22Rv1 (cell line): ENCODE results near the gene CD151.

Experiments
- ZFX ChIP-seq: fragments of 450-650 bp; IDR thresholded peaks from 2 replicates; pipeline ENCODE4 v1.6.1; 2017; ENCODE audit warnings: antibody characterized with exemption, borderline replicate concordance
- TF ChIP-seq, protein P1 (sequence below): fragments of 450-650 bp; IDR thresholded peaks from 2 replicates; pipeline ENCODE4 v1.5.1; 2017; ENCODE audit warnings: mild to moderate bottlenecking

DNA sequence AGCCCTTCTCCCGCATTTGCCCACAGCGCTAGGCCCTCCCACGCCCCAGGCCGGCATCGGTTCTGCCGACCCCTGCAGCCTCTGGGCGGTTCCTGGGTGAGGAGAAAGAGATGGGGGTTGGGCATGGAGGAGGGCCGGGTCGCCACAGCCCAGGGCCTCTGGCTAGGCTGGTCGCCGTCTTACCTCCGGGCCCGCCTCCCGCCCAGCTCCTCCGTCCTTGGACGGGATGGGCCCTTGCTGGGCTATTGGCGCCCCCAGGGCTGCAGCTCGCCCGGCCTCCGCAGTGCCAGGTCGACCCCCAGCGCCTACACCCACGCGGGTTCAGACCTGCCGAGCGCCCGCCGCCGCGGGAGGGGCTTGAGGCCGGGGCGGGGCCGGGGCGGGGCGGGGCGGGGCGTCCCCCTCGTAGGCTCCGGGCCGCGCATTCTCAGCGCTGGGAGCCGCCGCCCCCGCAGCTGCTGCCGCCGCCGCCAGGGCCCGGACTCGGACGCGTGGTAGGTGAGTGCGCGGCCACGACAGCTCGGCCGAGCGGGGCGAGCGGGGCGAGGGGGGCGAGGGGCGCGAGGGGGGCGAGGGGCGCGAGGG lies at the start of gene CD151:
- TF ChIP-seq, protein P1, sequence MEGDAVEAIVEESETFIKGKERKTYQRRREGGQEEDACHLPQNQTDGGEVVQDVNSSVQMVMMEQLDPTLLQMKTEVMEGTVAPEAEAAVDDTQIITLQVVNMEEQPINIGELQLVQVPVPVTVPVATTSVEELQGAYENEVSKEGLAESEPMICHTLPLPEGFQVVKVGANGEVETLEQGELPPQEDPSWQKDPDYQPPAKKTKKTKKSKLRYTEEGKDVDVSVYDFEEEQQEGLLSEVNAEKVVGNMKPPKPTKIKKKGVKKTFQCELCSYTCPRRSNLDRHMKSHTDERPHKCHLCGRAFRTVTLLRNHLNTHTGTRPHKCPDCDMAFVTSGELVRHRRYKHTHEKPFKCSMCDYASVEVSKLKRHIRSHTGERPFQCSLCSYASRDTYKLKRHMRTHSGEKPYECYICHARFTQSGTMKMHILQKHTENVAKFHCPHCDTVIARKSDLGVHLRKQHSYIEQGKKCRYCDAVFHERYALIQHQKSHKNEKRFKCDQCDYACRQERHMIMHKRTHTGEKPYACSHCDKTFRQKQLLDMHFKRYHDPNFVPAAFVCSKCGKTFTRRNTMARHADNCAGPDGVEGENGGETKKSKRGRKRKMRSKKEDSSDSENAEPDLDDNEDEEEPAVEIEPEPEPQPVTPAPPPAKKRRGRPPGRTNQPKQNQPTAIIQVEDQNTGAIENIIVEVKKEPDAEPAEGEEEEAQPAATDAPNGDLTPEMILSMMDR = no peak
- no peak for TF ChIP-seq ZFX
